ENCODE data around the gene MORC3.
"Not testable (repeated sequence)": the region's sequence is repeated elsewhere in the genome, so short reads cannot be mapped to it uniquely, and the experiment has no call there.

Gene MORC3

GRCh38 chr21:36322083-36322424 is 2.1 kb downstream of the MORC3 start:
- DNase-seq = no peak

GRCh38 chr21:36323032-36323431 is 3.0 kb downstream of the MORC3 start:
- DNase-seq = no peak

- DNase-seq = no peak
These were observed 5.5 kb downstream of the MORC3 start for GRCh38 chr21:36325373-36326010.

DNA sequence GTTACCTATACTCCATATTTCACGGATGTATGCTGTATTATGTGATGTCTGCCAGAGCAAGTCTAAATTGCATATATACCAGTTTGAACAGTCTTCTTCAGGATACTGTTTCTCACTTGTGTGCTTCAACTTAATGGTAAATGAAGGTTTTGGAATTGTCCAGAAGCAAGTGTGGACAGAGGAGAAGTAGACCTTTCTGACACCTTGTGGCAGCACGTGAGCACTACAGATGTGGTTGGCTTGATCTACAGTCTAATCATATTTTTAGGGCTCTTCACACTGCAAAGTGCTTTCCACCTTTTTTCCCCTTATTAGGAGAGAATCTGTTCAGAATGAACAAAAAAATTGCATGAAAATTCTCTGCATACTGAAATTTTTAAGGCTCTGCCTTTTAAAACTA is 10.9 kb downstream of the MORC3 start:
- DNase-seq = peak; percentile 61

GRCh38 chr21:36337099-36337509 is 17.1 kb downstream of the MORC3 start:
- peak; percentile 78 for DNase-seq

- no peak for DNase-seq
These were observed 19.0 kb downstream of the MORC3 start for GRCh38 chr21:36338975-36339374.

GRCh38 chr21:36342581-36342980 is 22.6 kb downstream of the MORC3 start:
- DNase-seq = not testable (repeated sequence)

- DNase-seq = no peak
These were observed 24.9 kb downstream of the MORC3 start for GRCh38 chr21:36344931-36345330.

DNA sequence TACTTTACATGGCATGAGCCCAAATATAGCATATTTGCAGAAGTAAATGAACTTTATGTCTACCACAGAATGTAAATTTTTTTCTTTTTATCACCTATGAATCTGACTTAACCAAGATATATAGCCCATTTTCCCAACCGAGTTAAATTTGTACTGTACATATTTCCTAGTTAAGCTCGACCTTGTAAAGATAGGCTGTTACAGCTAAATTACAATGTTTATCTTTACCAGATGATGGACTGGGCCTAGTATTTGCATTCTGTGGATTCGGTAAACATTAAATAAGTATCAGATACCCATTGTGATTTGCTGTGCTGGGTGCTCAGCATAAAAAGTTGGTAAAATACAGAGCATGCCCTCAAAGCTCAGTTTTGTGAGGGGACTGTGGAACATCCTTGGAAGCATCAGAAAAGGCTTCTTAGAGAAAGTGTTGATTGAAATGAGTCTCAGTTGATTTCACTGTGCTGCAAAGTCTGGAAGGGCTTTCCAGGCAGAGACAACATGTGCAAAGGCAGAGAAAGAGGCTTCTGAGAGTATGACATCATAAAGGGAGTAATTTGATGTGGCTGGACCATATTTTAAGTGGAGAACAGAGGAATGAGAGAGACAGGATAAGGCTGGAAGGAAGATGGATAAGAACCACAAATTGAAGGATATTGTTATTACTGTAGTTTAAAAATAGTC is 27.4 kb downstream of the MORC3 start:
- no peak for DNase-seq

GRCh38 chr21:36347962-36348328 is 27.9 kb downstream of the MORC3 start:
- no peak for DNase-seq

GRCh38 chr21:36349315-36349714 is 29.3 kb downstream of the MORC3 start:
- DNase-seq = no peak

- peak; percentile 68 for DNase-seq
These were observed 30.4 kb downstream of the MORC3 start for GRCh38 chr21:36350282-36350910.

GRCh38 chr21:36354918-36355680 is 35.1 kb downstream of the MORC3 start:
- no peak for DNase-seq

GRCh38 chr21:36355868-36356267 is 35.9 kb downstream of the MORC3 start:
- no peak for DNase-seq

DNA sequence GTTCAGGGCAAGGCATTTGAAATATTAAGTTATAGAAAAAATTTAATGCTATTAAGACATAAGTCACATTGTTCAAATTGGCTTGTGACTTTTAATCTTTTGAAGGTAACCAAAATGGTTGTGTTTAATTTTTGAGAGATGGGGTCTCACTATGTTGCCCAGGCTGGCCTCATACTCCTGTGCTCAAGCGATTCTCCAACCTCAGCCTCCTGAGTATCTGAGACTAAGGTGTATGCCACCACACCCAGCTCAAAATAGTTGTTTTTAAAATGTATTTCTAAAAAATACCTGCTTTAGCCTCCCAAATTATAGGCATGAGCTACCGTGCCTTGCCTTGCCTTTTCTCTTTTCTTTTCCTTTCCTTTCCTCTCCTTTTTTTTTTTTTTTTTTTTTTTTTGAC is 39.2 kb downstream of the MORC3 start:
- no peak for DNase-seq

GRCh38 chr21:36369064-36369685 is 49.2 kb downstream of the MORC3 start:
- DNase-seq = no peak

- DNase-seq = no peak
These were observed 56.0 kb downstream of the MORC3 start for GRCh38 chr21:36375994-36376393.

DNA sequence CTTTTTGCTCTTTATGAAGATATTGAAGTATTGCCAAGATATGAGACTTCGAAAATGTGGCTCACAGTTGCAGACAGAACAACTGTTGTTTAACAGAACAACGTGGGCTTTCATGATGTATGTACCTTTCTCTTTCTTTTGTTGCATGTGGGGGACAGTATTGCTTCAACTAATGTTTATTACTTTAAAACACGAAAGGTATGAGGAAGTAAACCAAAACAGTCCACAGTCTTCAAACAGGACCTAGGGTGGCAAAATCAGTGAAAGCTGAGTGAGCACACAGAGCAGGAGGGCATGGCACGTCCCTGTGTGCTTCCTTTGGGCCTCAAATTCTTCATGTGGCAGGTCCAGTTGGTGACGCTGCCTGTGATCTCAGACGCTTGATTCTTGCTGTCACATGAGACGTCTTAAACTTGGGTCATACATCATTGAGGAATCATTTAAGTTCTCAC is 57.4 kb downstream of the MORC3 start:
- no peak for DNase-seq

DNA sequence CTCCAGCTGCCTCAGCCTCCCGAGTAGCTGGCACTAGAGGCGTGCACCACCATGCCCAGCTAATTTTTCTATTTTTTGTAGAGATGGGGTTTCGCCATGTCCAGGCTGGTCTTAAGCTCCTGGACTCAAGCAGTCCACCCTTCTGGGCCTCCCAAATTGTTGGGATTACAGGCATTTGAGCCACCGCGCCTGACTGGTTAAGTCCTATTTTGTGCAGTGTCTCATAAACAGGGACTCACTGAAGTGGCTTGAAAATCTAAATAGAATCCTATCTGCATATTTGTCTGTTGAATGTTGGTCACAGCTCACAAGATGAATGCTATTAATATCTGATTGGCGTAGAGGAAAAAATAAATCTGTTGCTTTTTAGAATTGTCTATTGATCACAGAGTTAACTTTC is 59.3 kb downstream of the MORC3 start:
- no peak for DNase-seq

DNA sequence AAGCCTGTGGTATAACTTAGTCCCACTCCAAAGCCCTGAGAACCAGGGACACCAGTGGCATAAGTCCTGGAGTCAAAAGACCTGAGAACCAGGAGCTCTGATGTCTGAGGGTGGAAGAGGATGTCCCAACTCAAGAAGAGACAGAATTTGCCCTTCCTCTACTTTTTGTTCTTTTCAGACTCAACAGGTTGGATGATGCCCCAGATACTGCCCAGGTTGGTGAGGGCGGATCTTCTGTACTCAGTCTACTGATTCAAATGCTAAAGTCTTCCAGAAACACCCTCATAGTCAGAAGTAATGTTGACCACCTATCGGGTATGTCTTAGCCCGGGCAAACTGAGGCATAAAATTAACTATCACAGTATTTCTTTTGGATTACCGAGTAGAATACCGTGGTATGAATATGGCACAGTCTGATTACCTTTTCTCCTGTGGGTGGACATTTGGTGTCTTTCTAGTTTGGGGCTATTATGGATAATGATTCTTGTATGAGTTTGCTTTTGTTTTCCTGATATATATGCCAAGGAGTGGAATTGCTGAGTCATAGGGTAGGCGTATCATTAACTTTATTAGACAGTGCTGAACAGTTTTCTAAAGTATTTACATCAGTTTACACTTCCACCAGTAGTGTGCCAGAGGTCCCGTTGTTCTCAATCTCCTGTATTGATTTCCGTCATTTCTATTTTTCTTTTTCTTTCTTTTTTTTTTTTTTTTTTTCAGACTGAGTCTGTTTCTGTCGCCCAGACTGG is 62.0 kb downstream of the MORC3 start:
- no peak for DNase-seq

DNA sequence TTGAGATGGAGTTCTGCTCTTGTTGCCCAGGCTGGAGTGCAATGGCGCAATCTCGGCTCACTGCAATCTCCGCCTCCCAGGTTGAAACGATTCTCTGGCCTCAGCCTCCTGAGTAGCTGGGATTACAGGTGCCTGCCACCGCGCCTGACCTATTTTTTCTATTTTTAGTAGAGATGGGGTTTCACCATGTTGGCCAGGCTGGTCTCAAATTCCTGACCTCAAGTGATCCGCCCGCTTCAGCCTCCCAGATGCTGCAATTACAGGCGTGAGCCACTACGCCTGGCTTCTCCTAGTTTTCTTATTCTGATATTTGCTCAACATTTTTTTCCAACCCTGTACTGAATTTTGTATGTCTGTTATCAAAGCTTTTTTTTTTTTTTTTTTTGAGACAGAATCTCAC is 62.7 kb downstream of the MORC3 start:
- DNase-seq = not testable (repeated sequence)

DNA sequence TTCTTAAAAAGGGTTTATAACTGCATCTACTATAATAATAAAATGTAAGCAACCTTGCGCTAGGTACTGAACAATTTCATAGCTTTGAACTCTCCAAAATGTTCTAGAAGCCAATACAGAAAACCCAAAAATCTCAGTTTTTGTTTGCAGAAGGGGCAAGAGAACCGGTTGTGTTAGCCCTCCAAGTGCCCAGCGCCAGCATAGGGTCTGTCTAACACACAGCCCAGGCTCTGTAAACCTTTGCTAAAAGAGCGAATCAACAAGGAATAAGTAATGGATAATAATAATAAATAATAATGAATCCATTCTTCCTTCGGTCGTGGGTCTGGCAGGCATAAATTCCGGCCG is 64.9 kb downstream of the MORC3 start:
- no peak for DNase-seq
